GM12892 (cell line): ENCODE results near the gene UBTD1.

Experiments
- POLR2A ChIP-seq: IDR thresholded peaks from 2 replicates; pipeline ENCODE4 v1.6.1; 2011; ENCODE audit warnings: low read depth, low read length, control low read depth
- POLR2AphosphoS5 ChIP-seq: IDR thresholded peaks from 2 replicates; pipeline ENCODE4 v1.6.1; 2011; ENCODE audit warnings: low read depth, low read length, control low read depth
- TAF1 ChIP-seq: IDR thresholded peaks from 2 replicates; pipeline ENCODE4 v1.6.1; 2011; ENCODE audit warnings: low read depth, mild to moderate bottlenecking, control low read depth, low read length, borderline replicate concordance

GRCh38 chr10:97508342-97508741, 9.6 kb downstream of the UBTD1 start:
- TF ChIP-seq POLR2A (no peak), POLR2AphosphoS5 (no peak), TAF1 (no peak)
